Suprapubic skin (tissue), 3 donors: Measurements from ENCODE around the gene RPS6KA2.

Experiments used
- CTCF ChIP-seq, 2 donors: fragments of 200-600 bp in 1 of 2; fragments of 450-650 bp in 1 of 2; sonication (generic) in 1 of 2; IDR thresholded peaks; one replicate each; pipeline ENCODE4 v1.5.1; 2016 to 2019; ENCODE audit warnings: antibody characterized with exemption in 2 of 2, mild to moderate bottlenecking in 1 of 2, moderate library complexity in 1 of 2
- POLR2AphosphoS5 ChIP-seq, 3 donors: sonication (generic); formaldehyde crosslinking; IDR thresholded peaks; one replicate each; pipeline ENCODE4 v1.6.1; 2017; ENCODE audit warnings: antibody characterized with exemption in 3 of 3

GRCh38 chr6:166456395-166457156, 170.5 kb downstream of the RPS6KA2 start:
- TF ChIP-seq POLR2AphosphoS5 (IDR thresholded peaks at IDR 0.05) (no peak), CTCF (IDR thresholded peaks at IDR 0.05) (no peak)
